Activated CD4-positive, CD25-positive, alpha-beta regulatory T cell treated with anti-CD3 and anti-CD28 coated beads, Interleukin-2, amount 50 U/mL, for 16 hours (primary cell): Measurements from ENCODE around the gene CPEB1.
"Not testable (repeated sequence)": the region's sequence is repeated elsewhere in the genome, so short reads cannot be mapped to it uniquely, and the experiment has no call there.

Experiments used
- DNase-seq: peaks from one replicate; pipeline ENCODE4 v3.0.0-alpha.2; 2020; ENCODE audit warnings: low read depth, low spot score

Gene CPEB1

DNA sequence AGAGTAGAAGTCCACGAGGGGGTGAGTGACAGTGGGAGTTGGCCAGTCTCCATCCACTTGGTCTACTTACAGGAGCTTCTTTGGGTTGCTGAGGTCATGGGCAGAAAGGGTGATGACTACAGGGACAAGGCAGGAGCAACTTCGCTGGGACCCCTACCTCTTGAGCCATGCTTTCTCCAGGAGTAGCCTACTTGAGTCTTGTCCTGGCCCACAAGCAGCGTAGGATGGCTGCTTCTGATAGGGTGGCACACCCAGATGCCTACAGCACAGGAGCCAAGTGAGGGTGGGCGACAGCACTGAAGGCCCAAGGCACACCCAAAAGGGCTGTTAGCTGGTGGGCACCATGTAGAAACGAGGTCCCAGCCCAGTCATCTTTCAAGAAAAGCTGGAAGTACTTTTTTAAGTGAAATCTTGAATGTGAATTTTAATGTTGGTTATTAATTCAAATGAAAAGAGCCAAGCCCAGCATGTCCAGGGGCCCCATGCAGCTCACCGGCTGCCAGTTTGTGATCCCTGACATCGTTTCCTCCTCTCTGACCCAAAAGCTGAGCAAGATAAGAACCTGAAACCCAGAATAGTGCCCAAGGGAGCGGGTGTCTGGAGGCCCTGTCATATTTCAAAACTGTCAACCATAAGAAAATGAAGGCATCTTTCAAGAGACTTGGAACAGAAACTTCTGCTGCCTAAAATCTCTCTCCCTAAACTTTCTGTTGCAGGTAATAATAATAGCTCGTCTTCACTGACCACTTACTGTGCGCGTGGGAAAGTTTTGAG is 2.2 kb upstream of the CPEB1 start:
- no peak for DNase-seq

DNA sequence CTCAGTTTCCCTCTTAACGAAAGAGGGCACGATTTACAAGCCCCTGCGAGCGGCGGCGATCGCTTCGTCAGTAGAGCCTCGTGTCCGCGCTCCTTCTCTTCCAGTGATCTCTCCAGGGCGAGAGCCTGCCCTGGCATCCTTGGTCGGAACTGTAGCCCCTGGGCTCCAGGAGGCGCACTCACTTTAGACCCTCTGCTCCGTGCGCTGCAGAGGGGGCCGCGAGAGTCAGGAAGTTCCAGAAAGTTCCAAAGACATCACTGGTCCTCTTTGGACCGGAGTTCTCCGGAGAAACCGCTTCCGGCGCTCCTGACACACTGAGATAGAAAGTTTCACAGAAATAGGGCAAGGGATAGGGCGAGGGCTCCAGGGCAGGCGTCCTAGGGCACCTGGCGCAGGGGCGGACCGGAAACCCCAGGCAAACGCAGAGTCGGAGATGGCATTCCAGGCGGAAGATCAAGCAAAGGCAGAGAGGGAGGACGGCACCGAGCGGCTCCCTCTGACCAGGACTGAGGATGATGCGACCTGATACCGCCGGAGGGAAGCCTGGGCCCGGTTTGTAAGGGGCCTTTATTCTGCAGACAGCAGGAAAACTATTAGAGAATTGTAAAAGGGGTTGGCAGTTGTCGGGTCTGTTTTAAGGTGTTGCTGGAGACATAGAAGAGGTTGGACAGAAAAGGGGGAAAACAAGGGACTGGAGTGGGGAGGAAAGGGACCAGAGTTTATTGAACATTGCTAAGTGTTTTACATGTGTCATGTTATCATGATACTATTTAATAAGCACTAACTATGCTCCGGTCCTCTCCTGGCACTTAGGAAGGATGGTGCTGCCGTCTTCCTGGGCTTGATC is 1.3 kb upstream of the CPEB1 start:
- DNase-seq, result no peak

DNA sequence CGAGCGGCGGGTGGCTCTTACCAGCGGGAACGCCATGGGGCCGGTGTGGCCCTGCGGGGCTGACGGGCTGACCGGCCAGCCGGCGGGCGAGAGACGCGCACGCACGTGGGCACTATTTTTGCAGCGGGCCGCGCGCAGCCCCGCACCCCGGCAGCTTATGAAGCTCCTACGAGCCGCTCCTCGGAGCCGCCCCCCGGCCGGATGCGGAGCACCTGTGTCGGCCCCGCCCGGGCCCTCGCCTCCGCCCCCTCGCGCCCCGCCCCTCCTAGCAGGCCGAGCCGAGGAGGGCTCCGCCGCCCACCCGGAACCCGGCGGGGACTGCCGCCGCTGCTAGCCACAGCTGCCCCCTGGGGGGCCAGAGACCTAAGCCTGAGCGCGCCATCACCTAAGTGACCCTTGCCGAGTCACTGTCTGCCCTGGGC is 683 bp upstream of the CPEB1 start:
- DNase-seq, result no peak

DNA sequence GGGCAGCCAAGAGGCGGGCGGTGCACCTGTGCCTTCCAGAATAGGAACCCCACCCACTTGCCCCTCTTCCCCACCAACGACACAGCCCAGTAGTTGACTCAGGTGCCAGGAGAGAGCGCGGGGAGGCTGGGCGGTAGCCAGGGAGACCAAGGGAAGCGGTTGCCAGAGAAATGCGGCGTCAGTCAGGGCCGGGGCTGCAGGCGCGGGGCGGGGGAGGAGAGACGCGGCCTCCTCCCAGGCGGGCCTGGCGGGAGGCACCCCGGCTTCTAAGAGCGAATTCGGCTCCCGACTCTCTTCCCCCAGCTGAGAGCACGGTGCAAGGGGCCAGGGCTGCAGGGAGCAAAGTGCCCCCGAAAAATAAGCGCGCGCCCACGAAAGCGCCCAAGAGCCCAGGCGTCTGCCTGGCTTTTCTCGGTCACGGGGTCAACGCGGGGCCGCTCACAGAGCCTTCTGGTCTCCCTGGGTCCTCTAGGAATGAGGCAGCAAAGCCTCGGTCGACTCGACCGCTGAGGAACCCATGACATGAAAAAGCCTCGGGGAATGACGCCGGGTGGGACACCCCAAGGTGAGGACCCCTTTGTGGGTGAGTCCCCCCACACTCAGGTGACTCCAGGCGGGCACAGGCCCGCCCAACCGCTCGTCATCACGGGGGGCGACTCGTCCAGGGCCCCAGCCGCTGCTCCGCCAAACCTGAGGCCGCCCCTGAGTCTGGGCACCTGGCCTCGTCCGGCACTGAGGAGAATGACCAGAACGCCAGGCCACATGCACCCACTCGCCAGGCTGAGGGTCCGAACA is 716 bp downstream of the CPEB1 start:
- no peak for DNase-seq

DNA sequence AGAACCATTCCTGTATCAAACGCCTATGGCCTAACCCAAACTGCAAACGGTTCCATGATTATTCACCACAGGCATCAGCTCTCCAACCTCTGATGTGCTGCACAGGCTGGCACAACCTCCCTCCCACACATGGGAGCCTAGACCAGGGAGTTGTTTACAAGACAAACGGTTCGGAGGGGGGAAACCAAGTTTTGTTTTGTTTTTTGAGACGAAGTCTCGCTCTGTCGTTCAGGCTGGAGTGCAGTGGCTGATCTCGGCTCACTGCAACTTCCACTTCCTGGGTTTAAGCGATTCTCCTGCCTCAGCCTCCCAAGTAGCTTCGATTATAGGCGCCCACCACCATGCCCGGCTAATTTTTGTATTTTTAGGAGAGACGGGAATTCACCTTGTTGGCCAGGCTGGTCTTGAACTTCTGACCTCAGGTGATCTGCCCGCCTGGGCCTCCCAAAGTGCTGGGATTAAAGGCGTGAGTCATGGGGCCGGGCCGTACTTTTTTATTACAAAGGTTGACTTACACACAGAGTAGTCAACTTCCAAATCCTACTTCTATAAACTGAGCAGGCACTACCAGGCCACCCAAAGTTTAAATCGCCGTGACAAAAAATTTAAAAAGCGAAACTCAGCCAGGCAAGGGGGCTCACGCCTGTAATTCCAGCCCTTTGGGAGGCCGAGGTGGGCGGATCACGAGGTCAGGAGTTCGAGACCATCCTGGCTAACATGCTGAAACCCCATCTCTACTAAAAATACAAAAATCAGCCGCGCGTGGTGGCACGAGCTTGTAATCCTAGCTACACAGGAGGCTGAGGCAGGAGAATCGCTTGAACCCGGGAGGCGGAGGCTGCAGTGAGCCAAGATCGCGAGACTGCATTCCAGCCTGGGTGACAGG is 2.0 kb downstream of the CPEB1 start:
- DNase-seq, result not testable (repeated sequence)

DNA sequence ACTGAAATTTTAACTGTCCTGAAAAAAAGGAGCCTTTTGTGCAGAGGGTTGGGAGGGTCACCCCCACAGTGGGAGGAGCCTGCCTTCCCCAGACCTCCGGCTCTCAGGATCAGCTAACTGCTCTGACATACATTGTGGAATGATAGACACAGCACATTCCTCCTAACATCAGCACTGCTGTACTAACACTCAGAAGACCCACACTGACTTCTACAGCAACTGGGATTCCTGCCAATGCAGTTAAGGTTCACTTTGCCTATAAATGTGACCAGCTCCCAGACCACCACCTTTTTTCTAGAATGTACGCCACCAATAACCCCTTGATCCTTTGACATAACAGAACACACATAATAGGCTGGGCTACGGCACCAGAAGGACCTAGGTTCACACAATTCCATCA is 3.2 kb downstream of the CPEB1 start:
- DNase-seq, result no peak

DNA sequence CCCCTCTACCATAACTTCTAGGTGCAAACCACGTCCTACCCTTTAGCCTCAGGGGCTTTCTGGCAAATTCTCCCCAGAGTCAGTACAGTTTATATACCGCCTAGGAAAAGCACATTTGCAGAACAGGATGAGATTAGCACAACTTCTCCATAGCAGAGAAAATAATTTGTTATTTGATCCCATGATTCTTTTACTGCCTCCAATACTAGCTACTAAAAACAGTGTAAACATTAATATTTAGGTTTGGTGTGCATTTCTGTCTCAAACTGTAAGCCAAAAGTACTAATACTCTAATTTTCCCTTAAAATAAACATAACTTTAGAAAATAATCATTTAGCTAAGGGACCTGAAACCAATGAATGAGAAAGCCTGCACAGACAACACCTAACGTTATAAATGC is 4.5 kb downstream of the CPEB1 start:
- DNase-seq, result no peak

DNA sequence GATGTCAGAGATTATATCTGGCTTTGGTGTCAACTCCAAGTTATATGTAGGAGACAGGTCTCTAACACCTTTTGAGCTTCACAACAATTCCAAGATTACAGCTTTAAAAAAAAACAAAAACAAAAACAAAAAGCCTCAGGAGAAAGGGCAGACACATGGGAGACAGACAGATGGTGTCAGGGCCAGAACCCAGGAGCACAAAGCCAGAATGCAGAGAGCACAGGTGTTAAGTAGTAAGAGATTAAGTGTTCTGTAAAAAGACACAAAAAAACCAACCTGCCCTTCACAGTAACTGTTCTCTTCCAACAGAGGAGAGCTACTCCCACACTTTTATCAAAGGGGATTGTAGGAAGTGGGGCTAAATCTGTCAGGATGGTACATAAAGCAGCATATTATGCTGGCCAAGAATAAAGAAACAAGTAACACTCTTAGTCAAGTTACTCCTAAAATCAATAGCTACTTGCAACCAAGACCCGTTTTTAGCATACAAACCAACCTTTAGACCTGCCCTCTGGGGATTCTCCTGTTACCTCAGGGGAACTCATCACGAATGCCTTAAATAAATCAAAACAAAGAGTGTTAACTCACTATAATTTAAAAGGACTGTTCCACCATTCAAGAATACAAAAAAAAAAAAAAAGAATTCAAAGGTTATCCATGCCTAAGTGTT is 5.9 kb downstream of the CPEB1 start:
- no peak for DNase-seq

DNA sequence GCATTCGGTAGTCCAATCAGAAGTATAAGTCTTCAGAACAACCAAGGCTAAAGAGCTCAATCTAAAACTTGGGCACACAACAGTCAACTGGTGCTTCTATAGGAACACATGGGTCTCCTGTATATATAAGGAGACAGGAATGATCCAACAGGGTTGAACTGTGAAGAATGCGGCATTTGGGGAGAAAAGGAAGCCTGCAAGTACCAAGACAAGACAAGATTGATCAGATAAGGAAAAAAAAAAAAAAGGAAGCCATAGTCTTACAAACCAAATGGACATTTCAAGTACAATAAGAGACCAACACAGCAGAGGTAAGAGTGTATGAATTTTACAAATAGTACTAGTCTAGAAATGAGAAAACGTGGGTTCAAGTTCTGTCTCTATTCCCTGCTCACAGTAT is 6.5 kb downstream of the CPEB1 start:
- DNase-seq, result no peak

DNA sequence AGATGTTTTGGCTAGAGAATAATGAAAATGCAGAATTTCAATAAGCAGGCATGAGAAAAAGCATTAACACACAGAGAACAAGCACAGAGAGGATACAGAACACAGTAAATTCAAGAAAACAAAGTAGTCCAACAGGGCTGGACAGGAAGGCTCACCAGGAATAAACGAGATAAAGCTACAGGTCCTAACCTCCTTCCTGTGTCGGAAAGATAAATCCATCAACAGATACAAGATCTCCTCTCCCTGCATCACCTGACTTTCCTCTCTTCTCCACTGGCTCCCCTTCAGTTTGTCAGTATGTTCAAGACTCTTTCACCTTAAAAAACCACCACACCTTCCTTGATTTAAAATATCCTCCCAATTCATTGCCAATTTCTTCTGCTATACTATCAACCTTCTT is 11.4 kb downstream of the CPEB1 start:
- DNase-seq, result no peak

DNA sequence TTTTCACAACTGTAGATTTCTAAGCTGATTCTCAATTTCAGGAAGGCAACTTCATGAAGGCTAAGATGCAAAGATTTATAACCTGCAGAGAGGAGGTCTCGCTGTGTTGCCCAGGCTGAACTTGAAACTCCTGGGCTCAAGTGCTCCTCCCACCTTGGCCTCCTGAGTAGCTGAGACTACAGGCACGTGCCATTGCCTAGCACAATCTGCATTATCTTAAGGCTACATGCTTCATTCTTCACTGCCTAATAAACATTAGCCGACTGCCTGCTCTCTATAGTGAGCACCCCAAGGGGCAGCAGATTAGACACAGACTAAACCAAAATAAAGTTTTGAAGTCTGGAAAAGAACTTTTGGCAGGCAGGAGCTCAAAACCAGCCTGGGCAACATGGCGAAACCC is 17.1 kb downstream of the CPEB1 start:
- DNase-seq, result no peak

DNA sequence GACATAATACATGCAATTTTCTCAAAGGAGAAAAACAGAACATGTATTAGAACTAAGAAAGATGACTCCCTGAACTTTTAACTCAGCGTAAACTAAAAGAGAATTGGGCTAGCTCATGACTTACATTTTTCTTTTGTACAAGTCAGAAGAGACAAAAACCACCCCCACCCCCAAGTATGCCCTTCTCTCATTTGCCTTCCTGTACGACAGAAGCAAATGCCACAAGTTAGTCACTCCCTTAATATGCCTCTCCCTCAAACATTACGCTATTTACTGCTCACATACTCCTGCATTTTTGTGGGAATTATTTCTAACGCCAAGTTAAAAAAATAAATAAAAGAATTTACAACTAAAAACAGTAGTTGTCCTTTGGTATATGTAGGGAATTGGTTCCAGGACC is 22.0 kb downstream of the CPEB1 start:
- DNase-seq, result no peak

DNA sequence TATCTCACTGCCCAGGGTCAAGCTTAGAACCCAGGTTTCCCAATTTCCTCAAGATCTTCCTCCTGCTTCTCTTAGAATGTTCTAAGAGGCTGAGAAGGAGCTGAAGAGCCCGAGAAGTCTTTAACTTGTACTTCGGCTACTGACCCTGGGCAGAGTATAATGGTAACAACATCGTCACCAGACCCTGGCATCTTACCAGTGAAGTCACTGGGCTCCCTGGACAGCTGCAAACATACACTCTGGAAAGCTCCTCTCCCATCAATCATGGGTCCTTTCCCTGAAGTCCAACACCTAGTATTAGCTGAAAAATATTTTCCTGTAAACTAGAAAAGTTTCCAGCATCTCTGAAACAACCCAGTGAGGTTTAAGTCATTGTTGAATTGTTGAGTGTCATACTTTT is 22.7 kb downstream of the CPEB1 start:
- no peak for DNase-seq

DNA sequence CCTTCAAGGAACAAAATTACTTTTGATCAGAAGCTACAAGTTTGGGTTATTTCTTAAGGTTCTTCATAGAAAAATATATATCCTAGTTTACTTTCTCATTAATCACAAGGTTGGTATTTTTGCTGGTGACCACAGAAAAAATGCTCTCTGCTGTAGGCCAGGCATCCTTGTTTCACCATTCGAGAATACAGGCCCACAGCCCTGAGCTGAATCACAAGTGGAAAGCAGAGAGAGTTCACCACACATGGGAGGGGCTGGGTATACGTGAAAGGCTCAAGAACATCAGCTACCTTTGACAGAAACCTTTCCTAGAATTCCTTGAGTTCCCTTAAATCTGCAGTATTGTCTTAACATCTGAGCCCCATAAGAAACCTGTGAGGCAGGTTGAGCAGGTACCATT is 23.2 kb downstream of the CPEB1 start:
- DNase-seq, result no peak

DNA sequence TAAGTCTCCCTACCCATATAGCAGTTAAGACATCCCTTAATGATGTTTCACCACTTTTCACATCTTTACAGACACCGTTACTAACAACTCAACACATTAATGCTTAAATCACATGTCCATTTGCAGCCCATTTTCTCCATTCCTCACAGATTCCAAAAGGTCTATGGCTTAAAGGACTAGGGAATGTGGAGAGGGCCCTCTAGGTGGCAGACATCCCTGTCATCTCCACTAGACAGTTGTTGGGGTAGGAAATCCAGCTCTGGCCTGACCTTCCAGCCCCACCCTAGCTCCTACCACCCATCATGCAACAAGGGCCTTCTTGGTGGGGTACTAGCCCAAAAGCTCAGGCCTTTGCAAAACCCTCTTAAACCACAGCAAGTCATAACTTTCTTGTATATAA is 25.2 kb downstream of the CPEB1 start:
- DNase-seq, result no peak

DNA sequence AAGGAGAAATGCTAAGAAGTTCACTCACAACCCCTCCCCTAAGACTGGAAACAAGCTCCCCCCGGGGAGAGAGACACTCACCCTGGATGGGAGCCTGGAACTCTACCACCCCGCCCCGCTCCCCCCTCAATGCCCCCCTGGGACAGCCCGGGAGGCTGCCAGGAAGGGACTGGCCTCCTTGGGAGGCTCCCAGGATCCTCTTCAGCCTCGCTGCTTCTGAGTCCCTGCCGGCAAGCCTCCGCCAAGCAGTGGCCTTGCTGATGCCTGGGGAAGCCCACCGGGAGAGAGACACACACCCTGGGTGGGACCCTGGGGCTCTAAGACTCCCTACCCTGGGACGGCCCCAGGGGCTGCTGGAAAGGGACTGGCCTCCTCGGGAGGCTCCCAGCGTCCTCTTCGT is 33.4 kb downstream of the CPEB1 start:
- no peak for DNase-seq

DNA sequence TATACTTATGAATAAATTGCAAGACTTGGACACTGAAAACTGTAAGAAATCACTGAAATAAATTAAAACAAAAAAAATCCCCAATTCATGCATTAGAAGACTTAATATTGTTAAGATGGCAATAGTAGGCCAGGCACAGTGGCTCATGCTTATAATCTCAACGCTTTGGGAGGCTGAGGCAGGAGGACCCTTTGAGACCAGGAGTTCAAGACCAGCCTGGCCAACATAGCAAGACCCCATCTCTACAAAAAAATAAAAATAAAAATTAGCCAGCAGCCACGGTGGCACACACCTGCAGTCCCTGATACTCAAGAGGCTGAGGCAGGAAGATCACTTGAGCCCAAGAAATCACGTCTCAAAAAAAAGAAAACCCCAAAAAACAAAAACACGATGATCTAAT is 35.8 kb downstream of the CPEB1 start:
- DNase-seq, result no peak

DNA sequence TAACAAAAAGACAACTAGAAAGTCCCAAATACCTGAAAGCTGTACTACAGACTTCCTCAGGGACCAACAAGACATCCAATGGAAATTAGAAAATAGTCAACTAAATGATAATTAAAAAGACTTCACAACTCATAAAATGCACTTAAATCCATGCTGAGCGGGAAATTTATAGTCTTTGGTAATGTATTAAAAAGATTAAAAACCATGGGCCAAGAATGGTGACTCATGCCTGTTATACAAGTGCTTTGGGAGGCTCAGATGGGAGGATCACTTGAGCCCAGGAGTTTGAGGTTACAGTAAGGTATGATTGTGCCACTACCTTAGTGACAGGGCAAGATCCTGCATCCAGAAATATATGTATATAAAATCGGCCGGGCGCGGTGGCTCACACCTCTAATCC is 45.0 kb downstream of the CPEB1 start:
- DNase-seq, result no peak

DNA sequence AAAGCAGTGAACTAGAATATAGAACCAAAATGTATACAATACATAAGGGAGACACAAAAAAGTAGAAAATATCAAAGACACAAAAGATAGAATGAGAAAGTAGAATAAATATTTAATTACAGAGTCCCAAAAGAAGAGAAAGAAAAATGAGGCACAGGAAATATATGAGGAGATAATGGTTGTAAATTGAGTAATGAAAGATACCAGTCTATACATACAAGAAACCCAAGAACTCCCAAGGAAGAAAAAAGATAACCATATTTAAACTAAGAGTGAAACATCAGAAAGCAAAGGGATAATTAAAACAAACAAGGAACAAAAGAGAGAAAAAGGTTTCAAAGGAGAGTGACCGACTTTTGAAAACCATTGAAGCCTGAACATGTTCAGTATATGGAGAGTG is 47.3 kb downstream of the CPEB1 start:
- DNase-seq, result no peak

DNA sequence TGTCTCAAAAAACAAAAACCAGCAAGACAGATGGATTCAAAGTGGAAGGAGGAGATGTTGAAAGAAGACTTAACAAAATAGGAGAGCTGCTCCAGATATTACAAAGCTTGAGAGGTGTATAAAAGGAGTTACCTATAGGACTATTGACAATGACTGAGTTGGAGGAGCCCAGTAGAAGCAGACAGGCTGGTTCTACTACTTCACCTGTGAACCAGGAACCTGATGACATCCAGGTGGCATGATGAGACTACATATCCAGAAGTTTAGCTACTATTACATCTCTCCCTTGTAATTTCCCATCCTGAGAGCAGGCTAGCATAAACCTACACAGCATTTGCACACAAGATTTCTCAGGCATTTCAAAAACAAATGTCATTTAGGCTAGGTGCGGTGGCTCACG is 49.3 kb downstream of the CPEB1 start:
- DNase-seq, result no peak

DNA sequence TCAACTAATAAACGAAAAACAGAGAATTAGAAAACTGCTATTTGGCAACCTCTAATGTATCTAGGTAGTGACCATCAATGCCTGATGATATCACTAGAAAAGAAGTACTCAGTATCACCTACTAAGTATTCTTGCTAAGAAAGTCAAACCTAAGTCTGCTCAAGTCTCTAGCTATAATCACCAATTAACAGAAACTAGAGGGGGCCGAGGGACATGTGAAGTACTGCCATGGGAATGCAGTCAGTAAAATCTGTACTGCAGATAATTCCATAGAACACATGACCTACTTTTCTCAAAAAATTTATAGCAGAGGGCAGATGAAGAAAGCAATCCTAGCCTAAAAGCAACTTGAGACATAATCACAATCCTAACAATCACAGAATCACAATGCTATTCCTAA is 51.4 kb downstream of the CPEB1 start:
- no peak for DNase-seq
